Upper lobe of left lung (tissue), 6 donors: ENCODE results near the gene TMEM132E. TPM values are rescaled to one million over a fixed set of nuclear protein-coding genes. Genes with fewer than 3 reads are reported as not detected.

Experiments used
- ATAC-seq, 2 donors: fragments of 200-7000 bp; cut with Tn5 transposase; one replicate each; pipeline ENCODE4 v1.9.1; 2022; ENCODE audit warnings: mild to moderate bottlenecking in 2 of 2, moderate library complexity in 2 of 2; ENCODE audit not compliant: low FRiP score in 2 of 2
- DNase-seq, 2 donors: peaks; one replicate each; pipeline ENCODE4 v3.0.0-alpha.2; 2019 to 2020
- H3K27ac ChIP-seq, 4 donors: fragments of 200-600 bp; sonication (generic); one replicate each; pipeline ENCODE4 v1.5.1; 2016 to 2019
- H3K27me3 ChIP-seq, 4 donors: fragments of 200-600 bp; sonication (generic); one replicate each; pipeline ENCODE4 v1.5.1; 2017 to 2019
- H3K36me3 ChIP-seq, 4 donors: fragments of 200-600 bp; sonication (generic); one replicate each; pipeline ENCODE4 v1.5.1; 2016 to 2019
- H3K4me1 ChIP-seq, 4 donors: fragments of 200-600 bp; sonication (generic); one replicate each; pipeline ENCODE4 v1.5.1; 2018 to 2019
- H3K4me3 ChIP-seq, 4 donors: fragments of 200-600 bp; sonication (generic); one replicate each; pipeline ENCODE4 v1.5.1; 2017 to 2019; ENCODE audit warnings: mild to moderate bottlenecking in 2 of 4, moderate library complexity in 1 of 4
- H3K9me3 ChIP-seq, 4 donors: fragments of 200-600 bp; sonication (generic); one replicate each; pipeline ENCODE4 v1.5.1; 2018 to 2019
- CTCF ChIP-seq, 6 experiments: fragments of 450-650 bp in 4 of 6; fragments of 200-600 bp in 2 of 6; sonication (generic) in 2 of 6; IDR thresholded peaks; one replicate each; pipeline ENCODE4 v1.5.1; 2016 to 2019; ENCODE audit warnings: antibody characterized with exemption in 6 of 6
- EP300 ChIP-seq, 4 donors: sonication (generic); formaldehyde crosslinking; IDR thresholded peaks; one replicate each; pipeline ENCODE4 v1.5.1; 2017; ENCODE audit warnings: antibody characterized with exemption in 4 of 4, control low read depth in 2 of 4
- POLR2A ChIP-seq, 4 donors: fragments of 450-650 bp; IDR thresholded peaks; one replicate each; pipeline ENCODE4 v1.5.1; 2016 to 2017; ENCODE audit warnings: antibody characterized with exemption in 4 of 4, mild to moderate bottlenecking in 2 of 4
- POLR2AphosphoS5 ChIP-seq, 2 donors: sonication (generic); formaldehyde crosslinking; IDR thresholded peaks; one replicate each; pipeline ENCODE4 v1.5.1; 2017; ENCODE audit warnings: antibody characterized with exemption in 2 of 2
- WGBS, 2 donors: methylation state at CpG; one replicate each; pipeline ENCODE4 v1.1.5; 2017 to 2018; 5-methylcytosine and 5-hydroxymethylcytosine counted together
- total RNA-seq, 6 donors: library from RNA; depleted of rRNA in 4 of 6; stranded (reverse); fragments of >200 nt in 4 of 6; gene quantifications; one replicate each; pipeline versions ENCODE4 v1.1.0 to v1.2.1, GENCODE V29; 2016 to 2021
- donor health status: DM: no; HTN: no; CAD: no; lungs with moderate emphysema.
- donor health status: DM: no; HTN: yes; CAD: no; lungs with severe emphysema.

TMEM132E gene
- total RNA-seq, 6 donors from 2014 or later = 0.06 to 0.17 TPM; not detected in 4

GRCh38 chr17:34633760-34634159 is 54.4 kb downstream of the TMEM132E start:
- peaks cover 0 to 9% (median 4%) of the 10 kb centered on the region in 4 donors for H3K27me3 ChIP-seq
- peaks cover 7 to 13% (median 8%) of the 10 kb centered on the region in 4 donors for H3K4me1 ChIP-seq
- H3K4me3 ChIP-seq = no peak overlapping the region
- ATAC-seq (no peak), DNase-seq (no peak)
- no peak overlapping the region for H3K27ac ChIP-seq
- WGBS, 2 donors = 89 to 96% methylated on average over 3 of the region's 3 CpGs
- no peaks in the 10 kb centered on the region for H3K9me3 ChIP-seq
- TF ChIP-seq POLR2A (IDR thresholded peaks at IDR 0.05) (no peak), POLR2AphosphoS5 (IDR thresholded peaks at IDR 0.05) (no peak), CTCF (IDR thresholded peaks at IDR 0.05) (no peak), EP300 (IDR thresholded peaks at IDR 0.05) (no peak)
- no peaks in the 10 kb centered on the region for H3K36me3 ChIP-seq

GRCh38 chr17:34634551-34635160 is 55.3 kb downstream of the TMEM132E start:
- DNase-seq (peak in 1 of 2 donors; percentile 46), ATAC-seq (no peak)
- 87 to 100% methylated on average over 3 to 14 of the region's 15 CpGs for WGBS, 2 donors
- Histone ChIP-seq H3K9me3 (no peaks in the 10 kb centered on the region), H3K4me3 (no peak overlapping the region), H3K27ac (no peak overlapping the region), H3K4me1 (peaks cover 7 to 13% (median 8%) of the 10 kb centered on the region in 4 donors), H3K27me3 (peaks cover 0 to 9% (median 4%) of the 10 kb centered on the region in 4 donors), H3K36me3 (no peaks in the 10 kb centered on the region)
- TF ChIP-seq CTCF (IDR thresholded peaks at IDR 0.05) (no peak), EP300 (IDR thresholded peaks at IDR 0.05) (no peak), POLR2A (IDR thresholded peaks at IDR 0.05) (no peak), POLR2AphosphoS5 (IDR thresholded peaks at IDR 0.05) (no peak)

- WGBS, 2 donors = 85 to 94% methylated on average over 7 to 8 of the region's 8 CpGs
These were observed 56.5 kb downstream of the TMEM132E start for GRCh38 chr17:34635876-34636275.

GRCh38 chr17:34637041-34637547 is 57.7 kb downstream of the TMEM132E start:
- peaks cover 0 to 12% (median 5%) of the 10 kb centered on the region in 4 donors for H3K27me3 ChIP-seq
- 50% methylated on average over 19 of the region's 20 CpGs; no CpG with 5 or more reads in 1 of the 2 donors for WGBS, 2 donors
- ATAC-seq (no peak), DNase-seq (no peak)
- H3K9me3 ChIP-seq = no peaks in the 10 kb centered on the region
- H3K4me1 ChIP-seq = peaks cover 7 to 13% (median 8%) of the 10 kb centered on the region in 4 donors
- TF ChIP-seq POLR2A (IDR thresholded peaks at IDR 0.05) (no peak), POLR2AphosphoS5 (IDR thresholded peaks at IDR 0.05) (no peak), CTCF (IDR thresholded peaks at IDR 0.05) (no peak), EP300 (IDR thresholded peaks at IDR 0.05) (no peak)
- H3K36me3 ChIP-seq = no peaks in the 10 kb centered on the region
- H3K4me3 ChIP-seq = no peak overlapping the region
- H3K27ac ChIP-seq = no peak overlapping the region

More at GRCh38 chr17:34635876-34636275, 56.5 kb downstream of the TMEM132E start:
- peaks cover 7 to 13% (median 8%) of the 10 kb centered on the region in 4 donors for H3K4me1 ChIP-seq
- no peaks in the 10 kb centered on the region for H3K36me3 ChIP-seq
- H3K27ac ChIP-seq = no peak overlapping the region
- DNase-seq = peak in 1 of 2 donors; percentile 50
- H3K9me3 ChIP-seq = no peaks in the 10 kb centered on the region
- H3K4me3 ChIP-seq = no peak overlapping the region
- no peak for ATAC-seq
- peaks cover 0 to 12% (median 5%) of the 10 kb centered on the region in 4 donors for H3K27me3 ChIP-seq
- TF ChIP-seq POLR2A (IDR thresholded peaks at IDR 0.05) (no peak), EP300 (IDR thresholded peaks at IDR 0.05) (no peak), CTCF (IDR thresholded peaks at IDR 0.05) (no peak), POLR2AphosphoS5 (IDR thresholded peaks at IDR 0.05) (no peak)
